ENCODE results near the gene MPPE1. TPM values are rescaled to one million over a fixed set of nuclear protein-coding genes. Genes with fewer than 3 reads are reported as not detected.

The MPPE1 gene
- total RNA-seq, 1 donor from 2014 or later, result 35.7 TPM

GRCh38 chr18:11840493-11840892, 67.6 kb downstream of the MPPE1 start:
- ATAC-seq (ENCODE audit: poor library complexity) (no peak), DNase-seq (no peak)
- intact Hi-C loops (cut with DNase I), result no loop called here

- ATAC-seq (ENCODE audit: poor library complexity) (no peak), DNase-seq (no peak)
- intact Hi-C loops (cut with DNase I), result no loop called here
Measured at GRCh38 chr18:11839556-11839955, 68.6 kb downstream of the MPPE1 start.

GRCh38 chr18:11834772-11835171, 73.3 kb downstream of the MPPE1 start:
- ATAC-seq (ENCODE audit: poor library complexity), result no peak
- no peak for DNase-seq
- intact Hi-C loops (cut with DNase I), result no loop called here

Other genes with a start within 250 kb of the MPPE1 start
- 5.1 TPM for gene GNAL, start 219.1 kb downstream of the MPPE1 start, total RNA-seq
- gene CHMP1B, start 56.9 kb downstream of the MPPE1 start, total RNA-seq, result 26.5 TPM
- gene IMPA2, start 73.2 kb upstream of the MPPE1 start, total RNA-seq, result 85.8 TPM
- gene ANKRD62, start 185.5 kb upstream of the MPPE1 start, total RNA-seq, result not detected

All from Right ventricle myocardium superior (tissue), 1 donor.